Mesenteric fat pad (tissue), 1 donor: ENCODE results near the gene TUBGCP2. TPM values are rescaled to one million over a fixed set of nuclear protein-coding genes. Genes with fewer than 3 reads are reported as not detected.

Experiments
- DNase-seq: peaks from one replicate; pipeline ENCODE4 v3.0.0-alpha.2; 2020; ENCODE audit warnings: low spot score
- total RNA-seq: library from RNA; stranded (reverse); fragmentation: NEBNext Ultra II Directional; extraction: Animal tissue kit (Norgen Biotek cat#: 25700); gene quantifications from one replicate; pipeline ENCODE4 v1.2.1, GENCODE V29; 2021
- donor health status: DM: yes; HTN: yes; CAD: no.

The TUBGCP2 gene
- total RNA-seq, 1 donor from 2014 or later, result 46.3 TPM

- DNase-seq, result no peak
Measured at GRCh38 chr10:133281628-133282372, 26.9 kb downstream of the TUBGCP2 start.

GRCh38 chr10:133281084-133281483, 27.6 kb downstream of the TUBGCP2 start:
- DNase-seq, result no peak

DNA sequence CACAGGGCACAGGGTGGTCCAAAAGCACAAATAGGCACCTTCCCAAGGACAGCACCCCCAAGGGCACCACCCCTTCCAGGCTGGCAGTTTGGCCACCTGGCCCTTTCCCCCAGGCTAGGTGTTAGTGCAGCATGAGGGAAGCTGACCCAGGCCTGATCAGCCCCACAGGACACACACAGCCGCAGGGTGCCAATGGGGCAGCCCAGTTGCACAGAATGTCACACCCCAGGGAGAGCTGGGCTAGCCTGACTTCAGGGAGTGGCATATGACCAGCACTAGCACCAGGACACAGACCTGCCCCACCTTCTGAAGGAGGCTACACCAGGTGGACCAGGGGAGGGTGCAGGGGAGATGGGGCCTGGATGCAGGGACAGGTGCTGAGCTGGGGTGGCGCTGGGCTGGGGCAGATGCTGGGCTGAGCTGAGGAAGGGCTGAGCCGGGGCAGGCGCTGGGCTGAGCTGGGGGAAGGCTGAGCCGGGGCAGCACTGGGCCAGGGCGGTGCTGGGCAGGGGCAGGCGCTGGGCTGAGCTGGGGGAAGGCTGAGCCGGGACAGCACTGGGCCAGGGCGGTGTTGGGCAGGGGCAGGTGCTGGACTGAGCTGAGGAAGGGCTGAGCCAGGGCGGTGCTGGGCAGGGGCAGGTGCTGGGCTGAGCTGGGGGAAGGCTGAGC, 28.1 kb downstream of the TUBGCP2 start:
- no peak for DNase-seq

DNA sequence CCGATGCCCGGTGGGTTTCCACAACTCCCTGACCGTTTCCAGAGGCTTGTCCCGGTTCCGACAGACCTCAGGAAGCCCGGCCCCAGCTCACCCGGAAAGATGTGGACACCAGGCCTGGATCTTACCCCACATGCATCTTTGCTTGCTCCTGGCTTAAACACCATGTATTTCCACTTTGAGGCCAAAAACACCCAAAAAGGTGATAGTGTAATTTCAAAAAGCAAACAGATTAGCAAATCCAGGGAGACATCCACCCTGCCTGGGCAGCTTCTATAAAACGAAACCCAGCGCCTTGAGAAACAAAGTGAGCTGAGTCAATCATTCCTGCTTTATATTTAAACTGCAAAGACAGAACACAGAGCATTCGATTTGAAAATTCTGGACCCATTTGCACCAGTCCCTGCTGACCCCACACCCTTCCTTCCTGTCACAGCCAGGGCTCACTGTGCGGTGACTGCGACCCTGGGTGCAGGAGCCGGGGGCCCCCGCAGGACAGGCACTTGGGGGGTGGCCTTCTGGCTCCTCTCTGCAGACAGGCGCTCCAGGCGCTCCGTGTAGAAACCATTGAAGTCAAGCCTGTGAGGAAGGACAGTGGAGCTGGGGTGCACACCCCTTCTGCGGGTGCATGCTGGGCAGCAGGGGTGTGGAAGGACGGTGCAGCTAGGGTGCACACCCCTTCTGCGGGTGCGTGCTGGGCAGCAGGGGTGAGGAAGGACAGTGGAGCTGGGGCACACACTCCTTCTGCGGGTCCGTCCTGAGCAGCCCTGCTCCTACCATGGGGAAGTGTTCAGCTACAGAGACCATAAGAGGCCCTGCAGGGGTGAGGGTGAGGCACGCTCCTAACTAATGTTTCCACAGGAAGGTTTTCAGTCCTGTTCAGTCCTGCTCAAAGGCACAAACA, 29.1 kb downstream of the TUBGCP2 start:
- no peak for DNase-seq

DNA sequence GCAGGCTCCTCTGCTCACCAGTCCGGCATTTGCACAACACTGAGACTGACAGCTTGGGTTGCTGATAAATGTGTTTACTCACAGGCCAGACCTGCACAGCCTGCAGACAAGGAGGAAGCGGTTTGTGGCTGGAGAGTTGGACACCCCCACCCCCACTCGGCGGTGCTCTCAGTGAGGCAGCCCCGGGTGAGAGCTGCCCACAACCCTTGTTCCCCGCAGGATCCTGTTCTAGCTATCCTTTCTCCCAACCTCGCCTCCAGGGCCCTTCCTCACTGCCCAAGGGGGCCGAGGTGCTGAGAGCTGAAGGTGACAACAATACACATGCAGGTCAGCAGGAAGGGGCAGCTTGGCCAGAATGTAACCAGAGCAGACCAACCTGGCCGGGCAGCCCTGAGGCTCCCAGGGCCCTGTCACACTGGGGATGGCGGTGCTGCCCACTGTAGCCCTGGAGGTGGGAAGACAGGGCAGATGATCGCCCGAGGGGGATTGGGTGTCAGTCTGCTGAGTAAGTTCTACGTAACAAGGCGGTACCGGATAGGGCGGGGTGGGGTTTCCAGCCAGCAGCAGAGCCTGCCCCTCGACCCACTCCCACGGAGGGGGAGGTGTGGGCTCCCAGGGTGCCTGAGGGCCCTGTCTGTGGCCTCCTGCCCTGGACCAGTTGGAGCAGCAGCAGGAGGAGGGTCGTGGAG, 30.0 kb downstream of the TUBGCP2 start:
- DNase-seq, result no peak

DNA sequence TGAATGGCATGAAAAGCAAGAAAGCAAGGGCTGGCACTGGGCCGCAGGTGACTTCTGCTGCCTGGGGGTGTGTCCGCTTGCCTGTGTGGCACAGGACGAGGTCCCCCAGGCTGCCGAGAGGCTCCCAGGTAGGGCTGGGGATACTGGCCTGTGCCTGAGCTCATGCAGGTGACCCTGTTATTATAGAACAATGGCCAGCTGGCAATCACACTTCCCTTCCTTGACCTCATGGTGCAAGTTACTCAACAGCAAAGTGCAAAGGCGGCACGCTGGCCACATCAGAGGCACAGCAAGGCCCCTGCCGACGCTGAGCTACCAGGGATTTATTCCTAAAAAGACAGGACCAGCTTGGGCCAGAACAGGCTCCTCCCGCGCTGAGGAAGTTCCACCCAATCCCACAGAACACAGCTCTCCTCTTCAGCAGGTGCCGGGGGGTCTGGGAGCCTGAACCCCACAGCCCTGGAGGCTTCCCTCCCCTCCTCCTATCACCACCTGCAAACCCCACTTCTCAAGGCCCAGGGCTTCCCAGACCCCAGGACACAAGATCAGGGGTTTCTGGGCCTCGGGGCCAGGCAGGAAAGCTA, 30.6 kb downstream of the TUBGCP2 start:
- no peak for DNase-seq

GRCh38 chr10:133277277-133277992, 31.2 kb downstream of the TUBGCP2 start:
- DNase-seq, result no peak

DNA sequence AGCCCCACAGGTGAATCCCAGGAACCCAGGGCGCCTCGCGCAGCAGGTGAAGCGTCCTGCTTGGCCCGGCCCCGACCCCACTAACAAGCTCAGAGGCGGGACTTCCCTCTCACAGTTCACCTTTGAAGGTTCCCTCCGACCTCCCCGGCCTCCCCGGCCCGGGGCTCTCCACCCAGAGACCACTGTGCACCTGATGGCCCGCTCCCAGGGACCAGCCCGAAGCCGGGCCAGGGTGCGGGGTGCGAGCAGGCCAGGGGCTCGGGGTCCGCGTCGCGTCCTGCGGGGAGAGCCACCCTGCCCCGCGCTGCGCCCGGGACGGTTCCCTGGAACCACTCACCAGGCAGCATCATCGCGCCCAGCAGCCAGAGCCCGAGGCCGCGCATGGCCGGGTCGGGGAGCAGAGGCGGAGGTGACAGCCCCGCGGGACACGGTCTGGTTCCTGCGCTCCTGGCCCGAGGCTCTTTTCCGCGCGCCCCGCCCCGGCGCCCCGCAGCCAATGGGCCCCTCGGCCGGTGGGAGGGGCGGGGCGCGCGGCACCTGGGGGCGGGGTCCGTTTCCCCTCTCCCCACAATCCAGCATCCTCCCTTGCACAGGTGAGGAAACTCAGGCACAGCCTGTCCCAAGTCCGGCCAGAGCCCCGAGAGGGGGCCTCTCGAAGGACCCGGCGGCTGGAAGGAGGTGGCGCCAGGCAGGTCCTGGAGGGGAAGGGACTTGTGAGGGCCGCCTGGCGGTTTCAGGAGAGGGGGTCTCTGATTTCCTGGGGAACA, 32.1 kb downstream of the TUBGCP2 start, which contains the start of gene ADAM8:
TSS of gene ADAM8 (minus strand) at position 434 of the 767 bp plus-strand sequence. CDS start at position 383, 51 bp downstream.
- DNase-seq, result no peak

DNA sequence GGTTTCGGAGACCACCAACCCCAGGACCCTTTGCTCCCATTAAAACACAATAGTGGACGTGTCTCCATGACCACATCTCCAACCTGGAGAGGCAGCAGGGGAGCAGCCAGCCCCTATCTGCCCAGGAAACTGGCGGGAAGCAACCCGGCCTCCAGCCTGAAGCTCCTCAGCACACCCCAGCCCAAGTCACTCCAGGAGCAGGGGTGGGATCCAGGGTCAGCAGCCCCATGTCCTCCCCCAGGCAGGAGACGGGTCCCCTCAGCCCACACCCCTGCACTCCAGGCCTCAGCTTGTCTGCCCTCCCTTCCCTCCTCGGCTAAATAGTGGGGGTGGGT, 32.6 kb downstream of the TUBGCP2 start:
- DNase-seq, result no peak

DNA sequence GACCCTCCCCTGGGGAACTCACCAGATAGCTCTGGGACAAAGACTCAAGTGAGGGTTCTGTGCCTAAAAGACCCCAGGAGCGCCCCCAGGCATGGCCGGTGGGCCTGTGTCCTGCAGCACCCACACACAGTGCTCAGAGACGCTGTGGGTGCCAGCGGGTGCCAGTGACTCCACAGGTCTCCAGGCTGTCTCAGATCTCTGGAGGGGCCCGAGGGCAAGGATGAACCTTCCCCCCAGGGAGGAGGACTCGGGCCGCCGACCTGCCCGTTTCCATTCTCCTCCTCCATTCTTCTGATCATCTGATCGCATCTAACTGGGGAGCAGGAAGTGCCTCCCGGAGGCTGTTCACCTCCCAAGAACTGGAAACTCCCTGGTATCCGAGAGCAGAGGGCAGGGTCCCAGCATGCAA, 33.0 kb downstream of the TUBGCP2 start:
- no peak for DNase-seq

- no peak for DNase-seq
Measured at GRCh38 chr10:133274751-133275683, 33.7 kb downstream of the TUBGCP2 start.

DNA sequence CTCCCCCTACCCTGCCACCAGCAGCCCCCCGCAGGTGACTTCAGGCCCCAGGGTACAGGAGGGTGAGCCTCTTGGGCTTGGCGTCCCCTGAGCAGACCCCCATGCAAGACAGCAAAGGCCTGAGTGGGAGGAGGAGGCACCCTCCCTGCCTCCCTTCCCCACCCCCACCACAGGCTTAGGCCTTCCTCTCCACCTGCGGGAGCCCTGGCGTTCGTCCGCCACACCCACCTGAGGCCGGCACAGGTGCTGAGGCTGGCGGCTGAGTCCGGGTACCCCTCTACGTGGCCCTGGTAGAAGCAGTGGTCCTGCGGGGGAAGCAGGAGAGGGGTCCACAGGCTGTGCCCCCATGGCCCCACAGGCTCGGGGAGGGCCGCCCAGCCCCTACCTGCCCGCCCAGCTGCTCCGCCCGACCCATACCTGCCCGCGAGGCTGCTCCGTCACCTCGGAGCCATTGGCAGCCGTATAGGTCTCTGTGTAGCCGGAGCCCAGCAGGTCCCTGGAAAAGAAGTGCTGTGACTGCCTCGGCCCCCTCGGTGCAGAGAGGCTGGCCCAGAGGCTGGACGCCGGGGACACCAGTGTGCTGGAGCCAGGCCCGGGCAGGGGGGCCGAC, 35.0 kb downstream of the TUBGCP2 start:
- DNase-seq, result no peak

- DNase-seq, result no peak
Measured at GRCh38 chr10:133272964-133273420, 35.7 kb downstream of the TUBGCP2 start.

DNA sequence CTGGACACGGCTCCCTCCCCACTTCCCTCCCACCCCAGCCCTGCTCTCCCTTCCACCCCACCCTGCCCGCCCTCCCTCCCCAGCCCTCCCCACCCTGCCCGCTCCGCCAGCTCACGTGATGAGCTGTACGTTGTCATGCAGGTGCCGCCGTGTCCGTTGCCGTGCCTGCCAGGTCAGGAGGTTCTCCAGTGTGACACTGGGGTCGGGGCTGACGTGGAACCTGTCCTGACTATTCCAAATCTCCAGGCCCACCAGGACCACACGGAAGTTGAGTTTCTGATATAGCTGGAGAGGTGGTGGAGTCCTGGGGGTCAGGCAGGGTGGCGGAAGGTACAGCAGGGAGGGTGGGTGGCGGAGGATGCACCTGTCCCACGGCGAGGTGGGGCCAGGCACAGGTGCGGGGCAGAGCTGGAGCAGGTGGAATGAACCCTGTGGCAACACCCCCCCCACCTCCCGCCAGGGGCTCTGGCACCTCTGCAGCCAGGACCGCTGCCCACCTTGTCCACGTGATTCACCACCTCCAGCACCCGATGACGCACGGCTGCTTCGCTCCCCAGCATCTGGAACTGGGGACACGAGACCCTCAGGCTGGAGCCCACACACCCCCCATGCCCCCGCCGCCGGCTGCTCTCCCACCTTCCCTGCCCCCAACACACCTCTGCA, 36.2 kb downstream of the TUBGCP2 start:
- no peak for DNase-seq

DNA sequence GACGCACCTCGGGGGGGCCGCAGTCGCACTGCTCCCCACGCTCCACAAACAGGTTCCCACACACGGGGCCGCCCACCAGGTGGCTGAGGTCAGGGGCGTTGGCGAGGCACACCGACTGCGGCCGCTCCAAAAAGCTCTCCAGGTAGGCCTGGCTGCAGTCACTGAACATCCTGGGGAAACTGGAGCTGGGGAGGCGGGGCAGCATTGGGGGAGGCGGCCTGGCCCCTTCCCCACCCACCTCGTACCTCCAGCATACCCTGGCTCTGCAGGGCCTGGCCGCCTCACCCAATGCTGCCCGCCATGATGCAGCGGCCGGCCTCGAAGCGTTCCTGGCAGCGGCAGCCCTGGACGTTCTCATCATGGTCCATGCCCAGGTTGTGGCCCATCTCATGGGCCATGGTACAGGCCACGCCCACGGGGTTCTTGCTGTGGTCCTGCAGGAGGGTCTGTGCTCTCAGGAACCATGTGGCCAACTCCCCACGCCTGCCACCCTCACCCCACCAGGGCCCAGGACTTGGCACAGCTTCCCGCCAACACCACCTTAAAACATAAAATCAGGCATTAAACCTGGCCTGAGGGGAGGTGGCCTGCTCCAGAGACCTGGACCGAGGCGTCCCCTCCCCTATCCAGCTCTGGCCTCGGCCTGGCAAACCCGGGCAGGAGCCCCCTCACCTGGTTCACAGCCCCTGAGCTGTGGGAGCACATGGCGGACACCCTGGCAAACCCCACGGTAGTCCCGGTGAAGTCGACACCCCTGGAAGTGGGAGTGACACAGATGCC, 37.0 kb downstream of the TUBGCP2 start:
- DNase-seq, result no peak

- DNase-seq, result no peak
Measured at GRCh38 chr10:133270773-133271297, 37.8 kb downstream of the TUBGCP2 start.
